T-helper 2 cell treated with Interferon-gamma antibody and Interleukin-4, amounts not matched to agents 100 ng/mL and 5 ng/mL, for 36 hours (primary cell): ENCODE results near the gene SEC63. TPM values are rescaled to one million over a fixed set of nuclear protein-coding genes. Genes with fewer than 3 reads are reported as not detected.
"Not testable (repeated sequence)": the region's sequence is repeated elsewhere in the genome, so short reads cannot be mapped to it uniquely, and the experiment has no call there.

ENCODE experiments used
- intact Hi-C: fragments of 100-400 bp; cut with micrococcal nuclease; formaldehyde crosslinking; loops from one replicate; pipeline ENCODE4 v1.15.1; 2023
- total RNA-seq: library from RNA; stranded (reverse); gene quantifications from 2 replicates; pipeline ENCODE4 v1.2.3, GENCODE V29; 2022

Gene SEC63, protein sequence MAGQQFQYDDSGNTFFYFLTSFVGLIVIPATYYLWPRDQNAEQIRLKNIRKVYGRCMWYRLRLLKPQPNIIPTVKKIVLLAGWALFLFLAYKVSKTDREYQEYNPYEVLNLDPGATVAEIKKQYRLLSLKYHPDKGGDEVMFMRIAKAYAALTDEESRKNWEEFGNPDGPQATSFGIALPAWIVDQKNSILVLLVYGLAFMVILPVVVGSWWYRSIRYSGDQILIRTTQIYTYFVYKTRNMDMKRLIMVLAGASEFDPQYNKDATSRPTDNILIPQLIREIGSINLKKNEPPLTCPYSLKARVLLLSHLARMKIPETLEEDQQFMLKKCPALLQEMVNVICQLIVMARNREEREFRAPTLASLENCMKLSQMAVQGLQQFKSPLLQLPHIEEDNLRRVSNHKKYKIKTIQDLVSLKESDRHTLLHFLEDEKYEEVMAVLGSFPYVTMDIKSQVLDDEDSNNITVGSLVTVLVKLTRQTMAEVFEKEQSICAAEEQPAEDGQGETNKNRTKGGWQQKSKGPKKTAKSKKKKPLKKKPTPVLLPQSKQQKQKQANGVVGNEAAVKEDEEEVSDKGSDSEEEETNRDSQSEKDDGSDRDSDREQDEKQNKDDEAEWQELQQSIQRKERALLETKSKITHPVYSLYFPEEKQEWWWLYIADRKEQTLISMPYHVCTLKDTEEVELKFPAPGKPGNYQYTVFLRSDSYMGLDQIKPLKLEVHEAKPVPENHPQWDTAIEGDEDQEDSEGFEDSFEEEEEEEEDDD
- total RNA-seq: 81.1 and 84.3 TPM in 2 replicates

DNA sequence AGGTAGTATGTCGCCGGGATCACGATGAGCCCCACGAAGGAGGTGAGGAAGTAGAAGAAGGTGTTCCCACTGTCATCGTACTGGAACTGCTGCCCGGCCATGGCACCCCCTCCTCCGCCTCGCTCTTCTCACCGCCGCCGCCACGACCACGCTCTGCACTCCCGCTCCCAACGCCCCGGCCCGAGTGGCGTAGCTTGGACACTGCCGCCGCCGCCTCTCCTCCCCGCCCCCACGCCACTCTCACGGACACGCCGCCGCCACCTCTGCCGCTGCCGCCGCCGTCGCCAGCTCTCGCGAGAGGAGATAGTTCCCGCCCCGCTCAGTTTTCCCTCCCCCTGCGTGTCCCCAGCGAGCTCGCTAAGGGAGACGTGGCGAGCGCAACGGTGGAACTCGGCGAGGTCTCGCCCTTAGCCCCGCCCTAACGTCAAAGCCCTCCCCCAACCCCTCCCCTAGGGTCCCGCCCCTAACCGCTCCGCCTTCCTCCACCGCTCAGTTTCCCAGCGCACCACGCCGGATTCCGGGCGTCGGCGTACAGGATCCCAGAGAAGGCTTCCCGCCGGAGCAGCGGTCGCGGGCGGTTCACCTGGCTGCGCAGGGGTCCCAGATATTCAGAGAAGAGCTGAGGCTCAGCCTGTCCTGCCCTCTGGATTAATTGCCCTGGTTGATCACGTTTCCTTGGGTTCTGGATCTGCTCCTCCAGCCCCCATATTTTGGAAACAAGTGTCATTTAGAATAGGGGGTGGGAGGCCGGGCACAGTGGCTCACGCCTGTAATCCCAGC lies at the start of gene SEC63:
TSS of gene SEC63 (minus strand) at position 300 of the 780 bp plus-strand sequence. CDS start at position 101, 199 bp downstream.
- intact Hi-C loops: loop anchor here (1.0 to 5.0 kb wide), 11 partner anchors 51 to 1424 kb away; partner anchors contain the start of genes CD164, CEP57L1, OSTM1 and PDSS2

DNA sequence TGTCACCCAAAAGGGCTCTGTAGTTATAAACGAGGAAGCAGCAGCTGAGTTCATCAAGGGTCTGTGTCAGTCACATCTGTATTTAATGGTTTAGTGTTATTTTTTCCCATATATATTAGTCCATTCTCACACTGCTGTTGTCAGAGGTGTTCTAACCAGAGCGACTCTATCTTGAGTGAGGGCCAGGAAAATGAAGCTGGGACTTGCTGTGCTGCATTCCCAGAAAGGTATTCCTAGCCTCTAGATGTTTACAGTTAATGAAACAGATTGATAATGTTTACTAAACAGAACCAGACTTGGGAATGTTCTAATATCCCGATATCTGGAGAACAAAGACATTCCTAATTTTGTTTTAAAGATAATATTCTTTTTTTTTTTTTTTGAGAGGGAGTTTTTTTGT lies 48.0 kb upstream of the SEC63 start:
- intact Hi-C loops: no loop called here

DNA sequence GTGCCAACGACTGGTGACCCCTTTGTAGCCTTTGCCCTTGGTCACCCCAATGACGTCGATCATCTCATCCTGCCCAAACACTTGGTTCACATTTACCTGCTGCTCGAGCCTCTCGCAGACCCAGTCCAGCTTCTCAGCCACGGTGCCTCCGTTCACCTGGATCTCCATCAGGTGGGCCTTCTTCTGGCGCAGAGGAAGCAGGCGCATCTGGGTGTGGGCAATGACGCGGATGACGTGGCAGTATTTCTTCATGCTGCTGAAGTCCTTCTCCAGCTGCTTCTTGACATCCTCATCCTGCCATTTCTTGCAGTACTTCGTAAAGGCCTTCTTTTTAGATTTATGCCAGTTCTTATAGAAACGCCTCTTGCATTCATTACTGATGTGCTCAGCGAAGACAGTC lies 46.9 kb upstream of the SEC63 start:
- intact Hi-C loops: no loop called here

DNA sequence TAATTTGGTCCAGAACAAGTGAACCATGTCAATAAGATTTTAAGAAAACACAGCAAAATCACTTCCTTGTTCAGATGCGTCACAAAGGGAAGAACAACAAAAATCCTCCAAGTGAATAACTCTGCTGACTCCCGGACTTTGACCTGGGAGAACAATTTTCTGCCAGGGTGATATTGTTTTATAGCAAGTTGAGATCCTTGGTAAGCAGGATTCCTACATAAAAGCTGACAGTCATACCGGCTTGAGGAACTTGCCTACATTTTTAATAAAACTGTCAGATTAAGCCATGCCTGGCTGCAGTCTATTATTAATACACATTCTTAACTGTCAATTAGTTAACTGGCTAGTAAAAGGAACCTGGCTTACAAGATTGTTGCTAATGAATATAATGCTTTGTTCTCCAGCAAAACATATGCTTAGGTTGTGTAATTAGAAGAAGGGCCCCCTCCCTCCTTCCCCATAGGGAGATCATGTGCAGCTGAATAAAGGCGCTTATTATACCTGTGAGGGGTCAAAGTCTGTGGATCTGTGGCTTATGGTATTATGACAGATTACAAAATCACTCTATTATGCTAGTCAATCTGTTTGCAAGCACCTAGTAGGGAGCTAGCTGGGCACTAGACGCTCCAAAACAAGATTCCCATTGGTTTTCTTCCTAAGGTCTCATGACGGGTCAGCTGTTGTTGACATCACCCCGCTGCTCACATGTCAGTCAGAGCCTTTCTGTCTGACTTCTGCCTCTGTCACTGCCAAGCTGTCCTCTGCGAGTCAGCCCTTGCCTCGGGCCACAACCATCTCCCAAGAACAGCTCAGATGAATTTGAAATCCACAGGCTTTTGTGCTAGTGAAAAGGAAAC lies 44.6 kb upstream of the SEC63 start:
- intact Hi-C loops: no loop called here

DNA sequence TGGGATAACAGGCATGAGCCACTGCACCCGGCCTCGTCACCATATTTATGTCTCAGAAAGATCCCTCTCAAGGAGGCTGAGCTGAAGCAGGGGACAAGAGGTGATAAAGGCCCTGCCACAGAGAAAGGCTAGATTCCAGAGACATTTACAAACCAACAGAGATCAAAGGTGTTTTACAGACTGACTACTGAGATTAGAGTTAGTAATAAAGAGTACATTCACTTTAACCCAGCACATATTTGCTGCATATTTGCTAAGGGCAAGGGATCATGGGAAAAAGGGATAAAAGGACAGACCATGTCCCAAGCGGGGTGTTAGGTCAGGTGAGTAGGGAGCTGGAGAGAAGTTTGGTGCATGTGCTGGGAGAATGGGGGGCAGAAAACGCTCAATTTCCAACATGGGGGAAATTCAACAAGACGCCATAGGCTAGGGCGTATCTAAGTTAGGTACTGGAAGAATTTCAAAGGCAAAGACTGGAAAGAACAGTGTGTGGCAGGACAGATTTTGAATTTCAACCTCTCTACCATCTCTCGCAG lies 43.8 kb upstream of the SEC63 start:
- intact Hi-C loops: no loop called here

DNA sequence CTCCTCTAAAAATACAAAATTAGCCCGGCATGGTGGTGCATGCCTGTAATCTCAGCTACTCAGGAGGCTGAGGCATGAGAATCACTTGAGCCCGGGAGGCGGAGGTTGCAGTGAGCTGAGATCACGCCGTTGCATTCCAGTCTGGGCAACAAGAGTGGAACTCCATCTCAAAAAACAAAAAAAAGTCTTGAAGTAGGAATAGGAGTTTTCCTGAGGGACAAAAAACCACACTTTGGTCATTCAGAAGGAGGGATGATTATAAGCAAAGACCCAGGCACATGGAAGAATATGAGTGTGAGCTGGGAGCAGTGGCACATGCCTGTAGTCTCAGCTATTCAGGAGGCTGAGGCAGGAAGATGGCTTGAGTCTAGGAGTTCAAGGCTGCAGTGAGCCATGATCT lies 42.3 kb upstream of the SEC63 start:
- intact Hi-C loops: not testable (repeated sequence)

DNA sequence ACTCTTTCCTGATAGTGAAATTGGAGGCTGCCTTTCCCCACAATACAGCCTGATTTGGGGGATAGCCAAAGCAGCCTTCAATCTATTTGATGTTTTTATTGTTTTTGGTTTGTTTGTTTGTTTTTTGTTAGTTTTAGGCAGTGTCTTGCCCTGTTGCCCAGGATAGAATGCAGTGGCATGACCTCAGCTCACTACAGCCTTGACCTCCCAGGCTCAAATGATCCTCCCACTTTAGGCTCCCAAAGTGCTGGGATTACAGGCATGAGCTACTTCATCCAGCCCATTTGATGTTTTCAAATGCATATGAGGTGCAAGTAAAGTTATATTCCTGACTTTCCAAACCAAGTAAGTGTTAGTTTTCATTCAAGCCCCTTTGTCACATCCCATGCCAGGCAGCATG lies 41.3 kb upstream of the SEC63 start:
- intact Hi-C loops: no loop called here

DNA sequence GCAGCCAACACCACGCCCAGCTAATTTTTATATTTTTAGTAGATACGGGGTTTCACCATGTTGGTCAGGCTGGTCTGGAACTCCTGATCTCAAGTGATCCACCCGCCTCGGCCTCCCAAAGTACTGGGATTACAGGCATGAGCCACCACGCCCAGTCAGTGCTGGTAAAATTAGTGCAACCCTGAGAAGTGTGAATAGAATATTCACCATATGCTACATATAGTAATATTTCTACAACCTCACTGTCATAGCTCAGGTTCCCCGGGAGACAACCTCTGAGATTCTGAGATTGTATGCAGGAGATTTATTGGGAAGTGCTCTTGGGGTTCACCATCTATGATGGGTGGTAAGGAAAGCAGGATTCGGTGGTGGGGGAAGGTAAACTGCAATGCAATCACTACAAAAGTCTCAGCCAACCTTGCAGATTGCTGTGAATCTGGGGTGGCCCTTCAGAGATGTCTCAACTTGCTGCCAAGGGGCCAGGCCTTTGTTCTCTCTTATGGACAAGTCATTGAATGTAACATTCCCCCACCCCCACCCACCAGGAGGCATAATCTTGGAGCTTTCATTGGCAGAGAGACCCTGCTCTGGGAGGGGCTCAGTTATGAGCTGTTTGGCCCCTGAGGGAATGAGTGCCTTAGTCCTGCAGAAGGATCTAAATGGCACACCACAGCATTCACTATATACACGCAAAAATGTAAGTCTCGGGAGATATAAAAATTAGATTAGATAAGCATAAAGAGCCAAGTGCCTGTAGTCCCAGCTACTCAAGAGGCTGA lies 34.0 kb upstream of the SEC63 start:
- intact Hi-C loops: no loop called here

DNA sequence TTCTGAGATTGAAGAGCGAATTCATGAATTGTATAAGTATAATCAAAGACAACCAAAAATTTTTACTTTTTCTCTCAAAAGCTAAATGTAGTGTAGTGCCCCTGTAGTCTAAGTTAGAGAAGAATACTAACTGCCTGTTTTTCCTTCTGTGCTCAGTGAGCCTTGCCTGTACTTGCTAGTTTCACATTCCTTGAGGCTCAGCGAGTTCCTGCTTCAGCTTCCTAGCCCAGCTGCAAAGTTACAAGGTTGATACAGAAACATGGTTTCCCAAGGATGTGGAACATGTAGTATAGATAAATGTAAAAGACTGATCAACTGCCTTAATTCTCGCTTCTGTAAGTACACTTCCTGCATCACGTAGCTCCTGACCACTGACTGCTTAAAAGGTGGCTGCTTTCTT lies 33.1 kb upstream of the SEC63 start:
- intact Hi-C loops: no loop called here

DNA sequence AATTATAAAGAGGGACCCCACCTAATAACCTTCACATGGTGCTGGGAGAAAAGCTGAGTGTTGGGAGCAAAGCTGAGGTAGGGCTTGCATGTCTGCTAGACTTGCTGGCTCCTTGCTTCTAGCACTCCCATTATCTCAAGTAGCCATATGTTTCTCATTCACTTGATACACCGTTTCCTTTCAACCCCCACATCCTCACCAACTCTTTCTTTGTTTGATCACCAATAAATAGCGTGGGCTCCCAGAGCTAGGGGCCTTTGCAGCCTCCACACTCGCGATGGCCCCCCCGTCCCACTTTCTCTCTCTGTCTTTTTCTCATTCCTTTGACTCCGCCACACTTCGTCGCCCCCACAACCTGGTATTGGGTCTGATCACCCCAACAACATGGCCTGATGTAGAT lies 32.6 kb upstream of the SEC63 start:
- intact Hi-C loops: not testable (repeated sequence)

DNA sequence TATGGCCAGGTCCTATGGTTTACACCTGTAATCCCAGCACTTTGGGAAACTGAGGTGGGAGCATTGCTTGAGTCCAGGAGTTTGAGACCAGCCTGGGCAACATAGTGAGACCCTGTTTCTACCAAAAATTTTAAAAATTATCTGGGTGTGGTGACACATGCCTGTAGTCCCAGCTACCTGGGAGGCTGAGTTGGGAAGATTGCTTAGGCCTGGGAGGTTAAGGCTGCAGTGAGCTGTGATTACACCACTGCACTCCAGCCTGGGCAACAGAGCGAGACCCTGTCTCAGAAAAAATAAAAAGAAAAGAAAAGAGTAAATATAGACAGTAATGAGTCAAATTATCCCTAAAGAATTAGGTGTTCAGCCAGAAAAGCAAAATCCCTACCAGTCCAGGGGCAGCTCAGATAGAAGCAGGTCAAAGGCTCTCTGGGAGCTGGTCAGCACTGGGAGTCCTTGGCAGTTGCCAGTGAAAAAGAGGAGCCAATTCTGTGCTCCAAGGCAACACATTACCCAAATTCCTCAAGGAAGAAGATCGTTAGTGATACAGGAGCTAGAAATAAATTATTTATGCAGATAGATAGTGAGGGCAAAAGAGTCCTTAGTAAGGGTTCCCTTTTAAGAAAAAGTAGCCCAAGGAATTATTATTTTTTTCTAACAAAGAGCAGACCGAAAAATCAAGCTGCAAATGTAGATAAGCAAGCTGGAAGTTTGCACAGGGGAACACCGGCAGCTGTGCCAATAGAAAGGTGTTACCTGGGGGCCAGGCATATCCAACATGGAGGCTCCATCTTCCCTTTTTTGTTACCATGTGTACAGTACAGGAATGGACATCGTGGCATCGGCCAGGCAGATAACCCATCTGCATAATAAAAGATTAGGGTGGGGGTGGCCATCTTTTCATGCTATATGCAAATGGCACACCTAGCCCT lies 31.4 kb upstream of the SEC63 start:
- intact Hi-C loops: no loop called here

DNA sequence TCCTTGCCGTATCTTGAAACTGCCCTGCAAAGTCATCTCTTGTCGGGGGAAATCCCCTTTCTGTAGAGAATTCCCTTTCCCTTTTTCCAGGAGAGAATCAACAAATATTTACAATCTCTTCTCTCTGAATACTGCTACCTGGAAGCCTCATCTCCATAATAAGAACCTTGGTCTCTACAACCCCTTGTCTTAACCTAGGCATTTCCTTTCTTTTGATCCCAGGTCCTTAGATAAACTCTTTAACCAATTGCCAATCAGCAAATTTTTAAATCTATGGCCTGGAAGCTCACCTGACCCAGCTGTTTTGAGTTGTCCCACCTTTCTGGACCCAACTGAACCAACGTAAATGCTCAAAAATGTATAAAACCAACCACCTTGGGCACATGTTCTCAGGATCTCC lies 30.6 kb upstream of the SEC63 start:
- intact Hi-C loops: no loop called here

DNA sequence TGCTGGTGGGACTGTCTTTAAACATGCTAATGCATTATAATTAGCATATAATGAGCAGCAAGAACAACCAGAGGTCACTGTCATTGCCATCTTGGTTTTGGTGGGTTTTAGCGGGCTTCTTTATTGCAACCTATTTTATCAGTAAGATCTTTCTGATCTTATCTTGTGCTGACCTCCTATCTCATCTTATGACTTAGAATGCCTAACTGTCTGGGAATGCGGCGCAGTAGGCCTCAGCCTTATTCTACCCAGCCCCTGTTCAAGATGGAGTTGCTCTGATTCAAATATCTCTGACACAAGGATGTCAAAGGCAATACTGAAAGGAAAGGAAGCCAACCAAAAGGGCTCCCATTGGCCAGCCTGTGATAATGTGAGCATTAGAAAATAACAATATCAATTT lies 29.8 kb upstream of the SEC63 start:
- intact Hi-C loops: no loop called here

DNA sequence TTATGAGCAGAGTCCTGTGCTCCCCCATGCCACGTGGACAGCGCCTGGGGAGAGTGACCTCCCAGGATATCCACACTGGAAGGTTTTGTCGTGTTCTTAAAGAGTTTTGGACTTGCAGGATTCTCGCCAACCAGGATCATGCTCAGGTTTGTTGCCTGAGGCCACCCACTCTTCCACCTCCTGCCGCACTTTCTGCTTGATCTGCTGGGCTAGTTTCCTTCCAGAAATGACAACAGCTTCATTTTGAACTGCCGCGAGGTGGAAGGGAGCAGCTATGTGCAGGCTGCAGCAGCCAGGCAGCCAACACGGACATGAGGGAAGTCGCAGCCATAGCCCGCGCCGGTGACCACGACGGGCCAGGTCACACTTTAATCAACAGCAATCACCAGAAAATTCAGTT lies 27.7 kb upstream of the SEC63 start:
- intact Hi-C loops: no loop called here

DNA sequence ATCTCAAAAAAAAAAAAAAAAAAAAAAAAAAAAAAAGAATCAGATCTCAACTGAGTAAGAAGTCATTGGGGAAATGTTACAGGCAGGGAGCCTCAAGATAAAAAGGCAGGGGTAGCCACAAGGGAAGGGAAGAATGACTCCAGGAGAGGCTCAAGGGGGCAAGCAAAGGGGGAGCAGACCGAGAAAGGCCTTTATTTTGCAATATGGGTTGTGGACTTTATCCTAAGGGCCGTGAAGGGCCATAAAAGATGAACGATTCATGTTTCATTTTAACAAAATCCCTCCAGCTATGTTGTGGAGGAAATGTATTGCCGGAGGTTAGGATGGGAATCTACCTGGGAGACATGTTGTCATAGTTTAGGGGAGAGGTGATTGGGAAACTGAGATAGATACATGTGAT lies 25.8 kb upstream of the SEC63 start:
- intact Hi-C loops: no loop called here

DNA sequence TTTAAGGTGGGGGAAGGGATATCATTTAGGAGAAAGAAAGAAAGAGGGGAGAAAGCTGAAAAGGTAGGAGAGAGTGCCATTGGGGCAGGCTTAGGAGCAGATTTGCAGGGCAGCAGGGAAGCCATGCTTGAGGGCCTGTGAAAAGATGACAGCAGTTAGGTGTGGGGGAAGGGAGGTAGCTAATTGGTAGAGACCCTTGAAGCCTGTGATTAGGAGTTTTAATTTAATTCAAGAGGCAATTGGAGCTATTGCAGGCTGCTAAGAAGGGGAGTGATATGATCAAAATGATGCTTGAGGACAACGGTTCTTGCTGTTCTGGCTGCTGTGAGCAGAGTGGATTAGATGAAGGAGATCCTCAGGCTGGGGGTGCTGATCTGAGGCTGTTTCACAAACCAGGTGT lies 24.5 kb upstream of the SEC63 start:
- intact Hi-C loops: no loop called here

DNA sequence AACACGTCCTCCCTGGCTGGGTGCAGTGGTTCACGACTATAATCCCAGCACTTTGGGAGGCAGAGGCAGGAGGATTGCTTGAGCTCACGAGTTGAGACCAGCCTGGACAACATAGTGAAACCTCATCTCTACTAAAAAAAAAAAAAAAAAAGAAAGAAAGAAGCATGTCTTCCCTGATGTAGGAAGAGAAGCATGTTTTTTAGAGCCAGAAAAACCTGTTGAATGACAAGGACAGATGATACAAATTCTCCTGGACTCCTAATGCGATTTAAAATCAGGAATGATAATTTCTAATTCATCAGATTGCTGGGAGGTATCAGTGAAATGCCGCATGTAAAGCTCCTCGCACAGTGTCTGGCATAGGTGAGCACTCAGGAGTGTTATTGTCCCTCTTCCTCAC lies 23.7 kb upstream of the SEC63 start:
- intact Hi-C loops: no loop called here

DNA sequence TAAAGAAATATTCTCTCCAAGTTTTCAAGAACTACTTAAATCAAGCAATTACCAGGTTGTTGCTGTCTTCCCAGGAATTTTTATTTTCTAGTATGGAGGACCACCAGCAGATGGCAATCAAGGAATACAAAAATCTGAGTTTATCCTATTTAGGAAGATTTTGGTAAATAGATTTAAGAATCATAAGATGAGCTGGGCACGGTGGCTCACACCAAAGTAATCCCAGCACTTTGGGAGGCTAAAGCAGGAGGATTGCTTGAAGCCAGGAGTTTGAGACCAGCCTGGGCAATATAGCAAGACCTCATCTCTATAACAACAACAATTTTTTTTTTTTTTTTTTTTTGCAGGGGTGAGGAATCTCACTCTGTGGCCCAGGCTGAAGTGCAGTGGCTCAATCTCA lies 19.3 kb upstream of the SEC63 start:
- intact Hi-C loops: loop anchor here (5.0 kb wide), 1 partner anchor 515 kb away; no protein-coding TSS in a partner anchor
